PC-9 (cell line): ENCODE results near the gene ZNF169.
"Not testable (repeated sequence)": the region's sequence is repeated elsewhere in the genome, so short reads cannot be mapped to it uniquely, and the experiment has no call there.

Source experiments
- CTCF ChIP-seq: fragments of 200-600 bp; sonication (generic); conservative IDR thresholded peaks from 2 replicates; pipeline ENCODE4 v1.6.1; 2017; ENCODE audit warnings: mixed run types, antibody characterized with exemption, mild to moderate bottlenecking, moderate library complexity
- EZH2 ChIP-seq: fragments of 200-600 bp; sonication (generic); IDR thresholded peaks from 2 replicates; pipeline ENCODE4 v1.8.0; 2017; ENCODE audit warnings: antibody characterized with exemption, low read depth

- not testable (repeated sequence) for TF ChIP-seq CTCF, EZH2
Measured at GRCh38 chr9:94340750-94341149, 81.7 kb downstream of the ZNF169 start.
